IgD-negative memory B cell (primary cell): ENCODE data around the gene NUBPL. TPM values are rescaled to one million over a fixed set of nuclear protein-coding genes. Genes with fewer than 3 reads are reported as not detected.
"Not testable (repeated sequence)": the region's sequence is repeated elsewhere in the genome, so short reads cannot be mapped to it uniquely, and the experiment has no call there.

ENCODE experiments used
- H3K27ac Mint-ChIP-seq, 3 donors: one replicate each; pipeline ENCODE4 v1.8.0; 2020 to 2022; ENCODE audit warnings: mild to moderate bottlenecking in 3 of 3, mixed read lengths in 3 of 3, moderate library complexity in 1 of 3
- H3K27me3 Mint-ChIP-seq: one replicate; pipeline ENCODE4 v1.8.0; 2021; ENCODE audit warnings: mixed read lengths
- H3K36me3 Mint-ChIP-seq: one replicate; pipeline ENCODE4 v1.8.0; 2020; ENCODE audit warnings: mild to moderate bottlenecking, mixed read lengths
- H3K4me1 Mint-ChIP-seq, 3 donors: one replicate each; pipeline ENCODE4 v1.8.0; 2020 to 2022; ENCODE audit warnings: mixed read lengths in 3 of 3, mild to moderate bottlenecking in 1 of 3
- H3K4me3 Mint-ChIP-seq, 4 donors: one replicate each; pipeline ENCODE4 v1.8.0; 2020 to 2022; ENCODE audit warnings: mild to moderate bottlenecking in 4 of 4, mixed read lengths in 4 of 4, moderate library complexity in 3 of 4
- H3K9me3 Mint-ChIP-seq, 3 donors: one replicate each; pipeline ENCODE4 v1.8.0; 2020 to 2021; ENCODE audit warnings: mixed read lengths in 3 of 3, mild to moderate bottlenecking in 1 of 3
- polyA plus RNA-seq: library from polyadenylated mRNA; unstranded; fragments of 300-500 nt; fragmentation: Illumina TruSeq; gene quantifications from one replicate; pipeline ENCODE4 v1.2.3, GENCODE V29; 2021

Gene NUBPL
- polyA plus RNA-seq, 1 donor from 2014 or later, result 9.6 TPM

DNA sequence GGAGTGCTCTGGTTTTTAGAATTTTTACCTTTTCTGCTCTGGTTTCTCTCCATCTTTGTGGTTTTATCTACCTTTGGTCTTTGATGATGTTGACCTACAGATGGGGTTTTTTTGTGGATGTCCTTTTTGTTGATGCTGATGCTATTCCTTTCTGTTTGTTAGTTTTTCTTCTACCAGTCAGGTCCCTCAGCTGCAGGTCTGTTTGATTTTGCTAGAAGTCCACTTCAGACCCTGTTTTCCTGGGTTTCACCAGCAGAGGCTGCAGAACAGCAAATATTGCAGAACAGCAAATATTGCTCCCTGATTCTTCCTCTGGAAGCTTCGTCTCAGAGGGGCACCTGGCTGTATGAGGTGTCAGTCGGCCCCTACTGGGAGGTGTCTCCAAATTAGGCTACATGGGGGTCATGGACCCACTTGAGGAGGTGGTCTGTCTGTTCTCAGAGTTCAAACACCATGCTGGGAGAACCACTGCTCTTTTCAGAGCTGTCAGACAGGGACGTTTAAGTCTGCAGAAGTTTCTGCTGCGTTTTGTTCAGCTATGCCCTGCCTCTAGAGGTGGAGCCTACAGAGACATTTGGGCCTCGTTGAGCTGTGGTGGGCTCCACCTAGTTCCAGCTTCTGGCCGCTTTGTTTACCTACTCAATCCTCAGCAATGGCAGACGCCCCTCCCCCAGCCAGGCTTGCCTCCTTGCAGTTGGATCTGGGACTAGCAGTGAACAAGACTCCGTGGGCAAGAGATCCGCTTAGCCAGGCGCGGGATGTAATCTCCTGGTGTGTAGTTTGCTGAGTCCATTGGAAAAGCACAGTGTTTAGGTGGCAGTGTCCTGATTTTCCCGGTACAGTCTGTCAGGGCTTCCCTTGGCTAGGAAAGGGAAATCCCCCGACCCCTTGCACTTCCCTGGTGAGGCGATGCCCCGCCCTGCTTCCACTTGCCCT, 250.8 kb downstream of the NUBPL start:
- Mint-ChIP-seq H3K9me3 (peaks cover 4 to 17% (median 10%) of the 10 kb centered on the region in 3 donors), H3K36me3 (peaks cover 24% of the 10 kb centered on the region), H3K27ac (peak overlapping the region in 1 of 3 donors; percentile 7)
- H3K4me3 Mint-ChIP-seq, H3K4me1 Mint-ChIP-seq, H3K27me3 Mint-ChIP-seq: not testable (repeated sequence)

DNA sequence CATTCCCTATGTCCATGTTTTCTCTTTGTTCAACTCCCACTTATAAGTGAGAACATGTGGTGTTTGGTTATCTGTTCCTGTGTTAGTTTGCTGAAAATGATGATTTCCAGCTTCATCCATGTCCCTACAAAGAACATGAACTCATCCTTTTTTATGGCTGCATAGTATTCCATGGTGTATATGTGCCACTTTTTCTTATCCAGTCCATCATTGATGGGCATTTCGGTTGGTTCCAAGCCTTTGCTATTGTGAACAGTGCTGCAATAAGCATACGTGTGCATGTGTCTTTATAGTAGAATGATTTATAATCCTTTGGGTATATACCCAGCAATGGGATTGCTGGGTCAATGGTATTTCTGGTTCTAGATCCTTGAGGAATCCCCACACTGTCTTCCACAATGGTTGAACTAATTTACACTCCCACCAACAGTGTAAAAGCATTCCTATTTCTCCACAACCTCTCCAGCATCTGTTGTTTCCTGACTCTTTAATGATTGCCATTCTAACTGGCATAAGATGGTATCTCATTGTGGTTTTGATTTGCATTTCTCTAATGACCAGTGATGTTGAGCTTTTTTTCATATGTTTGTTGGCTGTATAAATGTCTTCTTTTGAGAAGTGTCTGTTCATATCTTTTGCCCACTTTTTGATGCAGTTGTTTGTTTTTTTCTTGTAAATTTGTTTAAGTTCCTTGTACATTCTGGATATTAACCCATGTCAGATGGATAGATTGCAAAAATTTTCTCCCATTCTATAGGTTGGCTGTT, 252.7 kb downstream of the NUBPL start:
- peaks cover 7 to 19% (median 10%) of the 10 kb centered on the region in 3 donors for H3K9me3 Mint-ChIP-seq
- not testable (repeated sequence) for H3K27me3 Mint-ChIP-seq, H3K4me3 Mint-ChIP-seq, H3K27ac Mint-ChIP-seq, H3K4me1 Mint-ChIP-seq
- peaks cover 30% of the 10 kb centered on the region for H3K36me3 Mint-ChIP-seq

DNA sequence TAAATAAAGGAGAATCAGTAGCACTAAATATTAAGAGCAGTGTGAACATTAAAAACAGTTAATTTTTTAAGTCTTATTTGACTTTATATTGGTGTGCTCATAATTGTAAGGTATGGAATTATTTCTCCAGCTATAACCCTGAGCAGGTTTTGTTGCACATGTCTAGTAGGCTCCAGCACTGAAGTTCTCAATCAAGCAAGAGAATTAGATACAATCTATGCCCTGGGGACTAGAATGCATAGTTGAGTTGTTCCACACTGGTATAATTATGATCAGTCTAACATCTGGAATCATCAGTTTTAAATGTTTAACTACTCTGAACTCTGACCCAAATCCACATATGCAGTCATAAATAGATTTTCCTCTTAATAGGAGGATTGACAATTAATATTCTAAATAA, 258.1 kb downstream of the NUBPL start:
- H3K27me3 Mint-ChIP-seq, result no peaks in the 10 kb centered on the region
- peaks cover 25% of the 10 kb centered on the region for H3K36me3 Mint-ChIP-seq
- H3K4me1 Mint-ChIP-seq, result peaks cover 0 to 2% (median 2%) of the 10 kb centered on the region in 3 donors
- H3K27ac Mint-ChIP-seq, result no peak overlapping the region
- H3K9me3 Mint-ChIP-seq, result peaks cover 2 to 10% (median 2%) of the 10 kb centered on the region in 3 donors
- no peak overlapping the region for H3K4me3 Mint-ChIP-seq

DNA sequence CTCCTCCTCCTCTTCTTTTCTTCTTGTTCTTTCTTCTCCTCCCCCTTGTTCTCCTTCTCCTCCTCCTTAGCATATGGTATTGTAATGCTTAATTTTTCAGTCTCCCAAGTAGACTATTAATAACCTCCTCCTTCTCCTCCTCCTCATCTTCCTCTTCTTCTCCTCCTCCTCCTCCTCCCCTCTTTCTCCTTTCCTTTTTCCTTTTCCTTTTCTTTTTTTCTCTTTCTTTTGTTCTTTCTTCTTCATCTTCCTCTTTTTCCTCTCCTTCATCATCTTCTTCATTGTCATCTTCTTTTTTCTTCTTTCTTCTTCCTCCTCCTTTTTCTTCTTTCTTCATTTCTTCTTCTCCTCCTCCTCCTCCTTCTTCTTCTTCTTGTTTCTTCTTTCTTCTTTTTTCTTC, 264.3 kb downstream of the NUBPL start:
- H3K36me3 Mint-ChIP-seq, result peaks cover 5% of the 10 kb centered on the region
- H3K27me3 Mint-ChIP-seq, result no peaks in the 10 kb centered on the region
- no peak overlapping the region for H3K27ac Mint-ChIP-seq
- H3K4me3 Mint-ChIP-seq, result no peak overlapping the region
- no peaks in the 10 kb centered on the region for H3K9me3 Mint-ChIP-seq
- H3K4me1 Mint-ChIP-seq, result peaks cover 0 to 2% (median 2%) of the 10 kb centered on the region in 3 donors

DNA sequence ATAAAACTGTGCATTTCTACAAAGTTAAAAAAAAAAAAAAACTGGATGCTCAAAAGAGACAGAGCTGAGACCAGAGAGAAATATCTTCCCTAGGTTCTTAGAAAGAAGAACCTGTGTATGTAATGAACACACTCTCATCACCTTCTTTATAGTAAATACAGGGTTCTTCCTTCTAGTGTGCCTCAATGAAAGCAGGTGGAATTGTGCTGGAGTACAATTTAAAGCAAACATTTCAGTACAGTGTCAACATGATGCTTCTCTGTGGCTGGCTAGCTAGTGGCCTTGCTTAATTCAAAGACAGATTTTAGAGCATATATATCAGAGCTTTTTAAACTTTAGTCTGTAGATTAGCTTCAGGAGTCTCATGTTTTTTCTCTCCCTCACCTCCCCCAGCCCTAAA, 266.1 kb downstream of the NUBPL start:
- Mint-ChIP-seq H3K27ac (no peak overlapping the region), H3K9me3 (no peaks in the 10 kb centered on the region), H3K27me3 (no peaks in the 10 kb centered on the region), H3K4me3 (no peak overlapping the region), H3K4me1 (no peaks in the 10 kb centered on the region), H3K36me3 (peaks cover 9% of the 10 kb centered on the region)

DNA sequence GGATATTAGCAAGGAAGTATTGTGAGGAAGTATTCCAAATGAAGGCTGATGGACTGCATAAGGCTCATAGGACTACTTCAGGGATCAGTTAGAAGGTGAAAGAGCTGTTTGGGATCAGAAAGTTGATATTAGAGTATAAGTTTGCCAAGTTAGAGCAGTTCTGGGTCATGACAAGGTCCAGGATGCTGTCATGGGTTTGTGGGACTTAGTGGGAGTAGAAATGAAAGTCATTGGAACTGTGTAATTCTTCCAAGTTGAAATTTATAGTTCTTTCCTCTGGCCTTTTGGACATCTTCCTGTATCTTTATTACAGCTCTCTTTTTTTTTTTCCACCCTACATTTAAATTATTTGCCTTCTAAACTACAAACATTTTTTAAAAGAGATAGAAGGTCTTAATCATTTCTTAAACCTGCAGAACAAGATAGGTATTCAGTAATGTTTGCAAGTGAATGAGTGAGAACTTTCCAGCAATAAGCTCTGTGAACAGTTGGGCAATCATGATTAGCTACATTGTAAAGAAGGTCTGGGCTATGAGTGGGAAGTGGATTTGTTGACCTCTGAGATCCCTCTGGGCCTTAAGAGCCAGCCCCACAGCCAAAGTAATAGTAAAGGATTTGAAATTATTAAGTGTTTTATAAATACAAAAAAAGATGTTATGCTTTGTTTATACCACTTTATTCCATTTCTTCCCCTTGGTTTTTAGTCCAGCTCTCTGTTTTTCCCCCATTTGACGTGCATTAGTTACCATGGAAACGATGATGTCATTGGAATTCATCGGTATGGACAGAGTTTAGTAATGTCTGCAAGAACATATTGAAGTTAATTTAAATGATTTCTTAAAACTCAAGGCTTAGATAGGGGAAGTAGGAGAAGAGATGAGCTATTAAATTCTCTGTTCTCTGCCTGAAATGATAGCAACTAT, 268.0 kb downstream of the NUBPL start:
- peaks cover 9% of the 10 kb centered on the region for H3K36me3 Mint-ChIP-seq
- H3K4me1 Mint-ChIP-seq, result no peaks in the 10 kb centered on the region
- no peaks in the 10 kb centered on the region for H3K9me3 Mint-ChIP-seq
- H3K4me3 Mint-ChIP-seq, result no peak overlapping the region
- H3K27me3 Mint-ChIP-seq, result no peaks in the 10 kb centered on the region
- H3K27ac Mint-ChIP-seq, result no peak overlapping the region

DNA sequence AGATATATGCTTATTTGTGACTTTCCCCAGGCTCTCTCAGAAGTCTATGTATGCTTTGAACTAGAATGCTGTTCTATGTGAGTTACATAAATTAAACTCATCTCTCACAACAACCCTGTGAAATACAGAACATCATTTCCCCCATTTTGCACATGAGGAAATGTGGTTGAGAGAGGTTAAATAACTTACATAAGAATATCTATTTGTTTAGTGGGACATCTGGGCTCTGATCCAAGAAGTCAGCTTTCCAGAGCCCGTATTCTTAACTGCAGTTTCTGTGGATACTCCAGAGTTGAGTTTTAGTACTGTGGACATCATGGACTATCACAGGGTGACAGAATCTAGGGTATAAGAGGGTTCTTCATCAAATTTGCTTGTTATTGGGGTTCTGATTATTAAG, 273.4 kb downstream of the NUBPL start:
- H3K27me3 Mint-ChIP-seq, result no peaks in the 10 kb centered on the region
- H3K4me1 Mint-ChIP-seq, result no peaks in the 10 kb centered on the region
- H3K4me3 Mint-ChIP-seq, result no peak overlapping the region
- H3K9me3 Mint-ChIP-seq, result peaks cover 0 to 4% (median 2%) of the 10 kb centered on the region in 3 donors
- no peak overlapping the region for H3K27ac Mint-ChIP-seq
- H3K36me3 Mint-ChIP-seq, result peaks cover 8% of the 10 kb centered on the region

DNA sequence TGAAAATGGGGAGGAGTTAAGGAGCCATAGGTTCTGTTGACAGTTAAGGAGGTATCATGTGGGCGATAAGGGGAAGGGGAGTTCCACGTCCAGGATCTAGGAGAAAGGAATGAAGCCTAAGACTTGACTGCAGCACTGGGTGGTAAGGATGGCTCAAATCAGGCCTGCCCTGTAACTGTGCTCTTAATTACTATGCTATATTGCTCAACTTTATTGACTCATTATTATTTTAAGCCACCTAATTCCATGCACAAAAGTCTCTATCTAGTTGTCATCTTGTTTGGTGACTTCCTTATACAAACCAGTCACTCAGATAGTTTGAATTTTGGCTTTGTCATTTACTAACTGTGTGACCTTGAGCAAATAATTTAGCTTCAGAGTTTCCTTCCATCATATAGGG, 273.8 kb downstream of the NUBPL start:
- H3K9me3 Mint-ChIP-seq, result peaks cover 0 to 8% (median 2%) of the 10 kb centered on the region in 3 donors
- H3K4me1 Mint-ChIP-seq, result no peaks in the 10 kb centered on the region
- no peak overlapping the region for H3K4me3 Mint-ChIP-seq
- H3K27me3 Mint-ChIP-seq, result no peaks in the 10 kb centered on the region
- H3K27ac Mint-ChIP-seq, result no peak overlapping the region
- H3K36me3 Mint-ChIP-seq, result peaks cover 10% of the 10 kb centered on the region

DNA sequence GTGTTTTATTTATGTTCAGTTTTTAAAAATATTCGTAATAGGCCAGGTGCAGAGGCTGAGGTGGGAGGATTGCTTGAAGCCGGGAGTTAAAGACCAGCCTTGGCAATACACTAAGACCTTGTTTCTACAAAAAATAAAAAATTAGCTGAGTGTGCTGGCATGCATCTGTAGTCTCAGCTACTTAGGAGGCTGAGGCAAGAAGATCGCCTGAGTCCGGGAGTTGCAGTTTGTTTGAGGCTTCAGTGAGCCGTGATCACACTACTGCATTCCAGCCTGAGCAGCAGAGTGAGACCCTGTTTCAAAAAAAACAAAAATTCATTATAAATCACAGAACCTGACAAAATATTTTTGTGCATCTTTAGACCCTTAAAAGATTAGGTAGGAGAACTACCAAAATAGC, 275.8 kb downstream of the NUBPL start:
- Mint-ChIP-seq H3K36me3 (peaks cover 8% of the 10 kb centered on the region), H3K27me3 (no peaks in the 10 kb centered on the region), H3K9me3 (peaks cover 0 to 9% (median 2%) of the 10 kb centered on the region in 3 donors), H3K4me1 (no peaks in the 10 kb centered on the region), H3K27ac (no peak overlapping the region), H3K4me3 (no peak overlapping the region)

DNA sequence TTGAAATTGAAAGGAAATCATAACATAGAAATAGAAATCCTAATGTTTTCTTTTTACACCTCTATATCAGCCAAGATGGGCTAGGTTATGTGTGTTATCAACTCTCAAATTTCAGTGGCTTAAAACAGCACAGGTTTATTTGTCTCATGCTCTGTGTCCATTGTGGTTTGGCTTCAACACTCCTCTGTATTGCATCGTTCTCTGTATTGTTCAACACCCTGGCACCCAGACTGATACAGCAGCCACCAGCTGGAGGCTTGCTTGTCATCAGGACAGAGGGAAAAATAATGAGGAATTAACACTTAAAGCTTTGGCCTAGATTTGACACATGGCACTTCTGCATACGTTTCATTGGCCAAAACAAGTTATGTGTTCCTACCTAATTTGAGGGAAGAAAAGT, 281.7 kb downstream of the NUBPL start:
- Mint-ChIP-seq H3K36me3 (peaks cover 12% of the 10 kb centered on the region), H3K27ac (no peak overlapping the region), H3K4me3 (no peak overlapping the region), H3K27me3 (no peaks in the 10 kb centered on the region), H3K9me3 (peaks cover 0 to 9% (median under 1%) of the 10 kb centered on the region in 3 donors), H3K4me1 (no peaks in the 10 kb centered on the region)

DNA sequence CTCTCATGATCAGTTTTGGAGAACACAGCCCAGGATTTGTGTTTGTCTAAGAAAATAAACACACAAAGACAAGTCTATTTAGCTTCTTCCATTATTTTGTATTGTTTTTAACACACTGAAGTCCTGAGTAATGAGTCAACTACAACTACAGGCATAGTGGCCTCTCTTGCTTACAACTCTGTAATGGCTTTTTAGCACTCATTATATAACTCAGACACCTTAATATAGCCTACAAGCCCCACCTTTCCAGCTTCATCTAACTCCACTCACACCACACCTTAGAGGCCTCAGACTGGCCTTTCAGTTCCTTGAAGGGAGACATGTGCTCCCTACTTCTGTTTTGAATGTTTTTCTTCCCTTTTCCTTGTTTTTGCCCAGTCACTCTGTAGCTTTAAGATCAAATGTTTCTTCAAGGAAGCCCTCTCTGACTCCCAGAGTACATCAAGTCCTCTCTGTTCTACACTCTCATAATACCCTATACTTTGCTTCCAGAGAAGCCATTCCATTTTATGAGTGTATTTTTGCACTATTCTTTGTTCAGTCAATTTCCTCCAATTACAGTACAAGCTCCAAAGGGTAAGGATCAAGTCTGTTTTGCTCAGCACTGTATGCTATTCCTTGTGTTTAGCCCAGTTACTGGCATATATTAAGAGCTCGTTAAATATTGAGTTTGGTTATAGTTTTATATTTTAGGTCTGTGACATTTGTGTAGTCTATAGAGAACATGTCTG, 282.3 kb downstream of the NUBPL start:
- H3K27me3 Mint-ChIP-seq, result no peaks in the 10 kb centered on the region
- peaks cover 18% of the 10 kb centered on the region for H3K36me3 Mint-ChIP-seq
- peaks cover 0 to 9% (median 0%) of the 10 kb centered on the region in 3 donors for H3K9me3 Mint-ChIP-seq
- no peaks in the 10 kb centered on the region for H3K4me1 Mint-ChIP-seq
- no peak overlapping the region for H3K4me3 Mint-ChIP-seq
- no peak overlapping the region for H3K27ac Mint-ChIP-seq

DNA sequence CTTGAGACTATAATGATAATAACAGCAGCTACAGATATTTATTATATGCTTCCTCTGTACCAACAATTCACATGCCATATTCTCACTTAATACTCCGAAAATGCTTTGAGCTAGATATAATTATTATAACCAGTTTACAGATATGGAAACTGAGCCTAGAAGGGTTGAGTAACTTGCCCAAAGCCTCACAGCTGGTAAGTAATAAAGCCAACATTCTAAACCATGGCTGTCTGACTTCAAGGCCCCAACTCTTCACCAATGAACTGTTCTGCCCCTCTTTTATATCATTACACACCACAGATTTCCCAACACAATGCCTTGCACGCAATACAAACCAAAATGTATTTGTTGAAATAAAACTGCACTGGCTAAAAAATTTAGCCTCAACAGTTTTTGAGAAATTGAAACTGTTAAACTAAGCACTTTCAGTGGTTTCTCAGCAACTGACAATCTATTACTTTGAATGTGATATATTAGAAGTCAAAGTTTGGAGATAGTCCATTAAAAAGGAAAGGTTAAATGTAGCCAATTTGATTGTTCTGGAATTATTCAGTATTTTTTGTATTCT, 293.4 kb downstream of the NUBPL start:
- H3K36me3 Mint-ChIP-seq, result peaks cover 46% of the 10 kb centered on the region
- H3K27ac Mint-ChIP-seq, result no peak overlapping the region
- no peaks in the 10 kb centered on the region for H3K4me1 Mint-ChIP-seq
- H3K27me3 Mint-ChIP-seq, result peaks cover 1% of the 10 kb centered on the region
- H3K4me3 Mint-ChIP-seq, result no peak overlapping the region
- peaks cover 0 to 5% (median 3%) of the 10 kb centered on the region in 3 donors for H3K9me3 Mint-ChIP-seq

DNA sequence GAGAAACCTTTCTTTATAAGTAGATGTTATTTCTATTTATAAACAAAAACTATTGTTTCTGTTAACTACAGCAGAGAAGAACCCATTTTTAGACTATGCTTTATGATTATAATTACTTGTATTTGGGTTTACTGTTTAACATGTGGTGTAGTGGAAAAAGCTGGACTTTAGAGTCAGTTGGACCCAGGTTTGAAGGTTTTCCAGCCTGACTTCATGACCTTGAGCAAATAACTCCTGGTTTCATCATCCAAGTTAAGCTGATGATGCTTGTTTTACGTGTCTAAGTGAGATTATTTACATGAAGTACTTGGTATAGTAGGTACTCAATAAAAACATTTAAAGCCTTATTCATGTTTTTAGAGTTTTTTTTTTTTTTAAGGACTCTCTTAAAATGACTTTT, 294.1 kb downstream of the NUBPL start:
- H3K27me3 Mint-ChIP-seq, result peaks cover 1% of the 10 kb centered on the region
- no peak overlapping the region for H3K4me3 Mint-ChIP-seq
- no peaks in the 10 kb centered on the region for H3K4me1 Mint-ChIP-seq
- H3K36me3 Mint-ChIP-seq, result peaks cover 44% of the 10 kb centered on the region
- H3K27ac Mint-ChIP-seq, result no peak overlapping the region
- H3K9me3 Mint-ChIP-seq, result peaks cover 0 to 5% (median 3%) of the 10 kb centered on the region in 3 donors

DNA sequence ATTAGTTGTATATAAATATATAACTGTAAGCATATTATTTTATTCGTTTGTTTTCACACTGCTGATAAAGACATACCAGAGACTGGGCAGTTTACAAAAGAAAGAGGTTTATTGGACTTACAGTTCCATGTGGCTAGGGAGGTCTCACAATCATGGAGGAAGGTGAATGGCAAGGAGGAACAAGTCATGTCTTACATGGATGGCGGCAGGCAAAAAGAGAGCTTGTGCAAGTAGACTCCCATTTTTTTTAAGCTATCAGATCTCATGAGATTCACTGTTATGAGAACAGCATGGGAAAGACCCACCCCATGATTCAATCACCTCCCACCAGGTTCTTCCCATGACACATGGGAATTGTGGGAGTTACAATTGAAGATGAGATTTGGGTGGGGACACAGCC, 294.8 kb downstream of the NUBPL start:
- H3K9me3 Mint-ChIP-seq, H3K27ac Mint-ChIP-seq: not testable (repeated sequence)
- H3K36me3 Mint-ChIP-seq, result peaks cover 42% of the 10 kb centered on the region

More for the DNA sequence above, 294.8 kb downstream of the NUBPL start:
- not testable (repeated sequence) for H3K4me3 Mint-ChIP-seq, H3K4me1 Mint-ChIP-seq, H3K27me3 Mint-ChIP-seq
